Measurements from ENCODE around the gene HCAR2.

DNA sequence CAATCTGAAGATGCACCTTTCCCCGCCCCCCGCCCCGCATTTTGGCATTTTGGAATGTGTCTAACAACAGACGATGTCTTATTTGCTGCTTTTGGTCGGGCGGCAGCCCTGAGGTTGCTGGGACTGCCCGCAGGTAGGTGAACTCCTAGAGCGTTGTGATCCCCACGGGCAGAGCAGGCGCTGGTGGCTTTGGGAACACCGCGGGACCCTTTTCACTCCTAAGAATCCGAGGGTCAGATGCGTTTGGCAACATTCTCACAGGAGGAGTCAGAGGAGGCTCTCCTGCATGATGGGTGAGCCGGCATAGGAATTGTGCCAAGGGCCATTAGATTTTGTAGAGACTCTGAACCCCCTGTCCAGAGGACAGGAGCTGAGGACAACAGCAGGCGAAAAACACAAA is 41.9 kb downstream of the HCAR2 start:
- TF ChIP-seq, protein P1, sequence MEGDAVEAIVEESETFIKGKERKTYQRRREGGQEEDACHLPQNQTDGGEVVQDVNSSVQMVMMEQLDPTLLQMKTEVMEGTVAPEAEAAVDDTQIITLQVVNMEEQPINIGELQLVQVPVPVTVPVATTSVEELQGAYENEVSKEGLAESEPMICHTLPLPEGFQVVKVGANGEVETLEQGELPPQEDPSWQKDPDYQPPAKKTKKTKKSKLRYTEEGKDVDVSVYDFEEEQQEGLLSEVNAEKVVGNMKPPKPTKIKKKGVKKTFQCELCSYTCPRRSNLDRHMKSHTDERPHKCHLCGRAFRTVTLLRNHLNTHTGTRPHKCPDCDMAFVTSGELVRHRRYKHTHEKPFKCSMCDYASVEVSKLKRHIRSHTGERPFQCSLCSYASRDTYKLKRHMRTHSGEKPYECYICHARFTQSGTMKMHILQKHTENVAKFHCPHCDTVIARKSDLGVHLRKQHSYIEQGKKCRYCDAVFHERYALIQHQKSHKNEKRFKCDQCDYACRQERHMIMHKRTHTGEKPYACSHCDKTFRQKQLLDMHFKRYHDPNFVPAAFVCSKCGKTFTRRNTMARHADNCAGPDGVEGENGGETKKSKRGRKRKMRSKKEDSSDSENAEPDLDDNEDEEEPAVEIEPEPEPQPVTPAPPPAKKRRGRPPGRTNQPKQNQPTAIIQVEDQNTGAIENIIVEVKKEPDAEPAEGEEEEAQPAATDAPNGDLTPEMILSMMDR (IDR thresholded peaks at IDR 0.05): no peak
- TF ChIP-seq POLR2A (IDR thresholded peaks at IDR 0.05): no peak
